Fibroblast of upper back skin (primary cell): ENCODE results near the gene WDR70.

Experiments used
- DNase-seq: peaks from one replicate; pipeline ENCODE4 v3.0.0-alpha.2; 2013

The WDR70 gene

GRCh38 chr5:37694867-37695266 lies 315.7 kb downstream of the WDR70 start:
- DNase-seq: no peak

DNA sequence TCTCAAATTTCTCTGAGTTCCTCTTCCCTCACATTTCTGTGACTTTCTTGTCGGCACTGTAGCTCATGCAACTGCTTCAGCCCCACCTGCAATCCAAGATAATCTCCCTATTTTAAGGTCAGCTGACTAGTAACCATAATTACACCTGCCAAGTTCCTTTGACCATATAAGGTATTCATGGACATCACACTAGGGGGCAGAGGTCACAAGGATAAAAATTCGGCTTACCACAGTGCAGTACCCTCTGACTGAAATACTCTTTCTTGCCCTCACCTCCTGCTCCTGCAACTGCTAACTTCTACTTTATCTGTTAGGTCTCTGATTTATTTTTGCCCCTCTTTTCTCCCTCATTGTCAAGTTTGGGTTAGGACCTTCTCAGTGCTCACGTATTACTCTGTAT lies 316.5 kb downstream of the WDR70 start:
- no peak for DNase-seq

DNA sequence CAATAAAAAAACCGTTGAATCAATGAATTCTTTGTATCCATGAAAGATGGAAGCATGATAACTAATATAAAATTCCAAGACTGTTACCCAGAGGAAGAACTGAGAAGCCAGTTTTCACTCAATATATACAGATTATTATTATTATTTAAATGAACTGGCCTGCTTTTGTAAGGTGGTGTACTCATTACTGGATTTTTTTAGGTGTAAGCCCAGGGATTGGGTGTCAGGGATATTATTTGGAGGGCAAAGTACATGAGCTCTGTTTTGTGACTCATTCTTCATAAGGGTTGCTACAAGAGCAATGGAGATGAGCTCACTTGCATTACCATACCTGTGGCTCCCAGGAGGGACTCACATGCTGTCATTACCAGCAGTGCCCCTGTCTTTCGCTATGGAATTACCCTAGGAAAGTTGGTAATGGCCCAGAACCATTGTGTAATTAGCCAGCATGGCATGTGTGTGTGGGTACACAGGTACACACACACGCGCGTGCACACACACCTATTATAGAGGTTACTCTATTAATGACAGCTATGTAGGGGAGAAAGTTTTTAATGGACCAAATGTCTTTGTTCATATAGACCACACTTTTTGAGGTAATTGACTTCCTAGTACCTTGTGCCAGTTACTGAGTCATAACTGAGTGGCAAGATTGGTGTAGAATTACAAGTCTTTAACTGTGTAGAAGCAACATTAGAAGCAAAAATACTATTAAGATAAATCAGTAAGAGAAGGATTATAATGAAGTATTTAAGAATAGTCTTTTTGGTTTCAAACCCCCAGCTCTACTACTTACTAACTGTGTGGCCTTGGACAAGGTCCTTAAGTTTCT lies 317.3 kb downstream of the WDR70 start:
- DNase-seq: peak; percentile 35

DNA sequence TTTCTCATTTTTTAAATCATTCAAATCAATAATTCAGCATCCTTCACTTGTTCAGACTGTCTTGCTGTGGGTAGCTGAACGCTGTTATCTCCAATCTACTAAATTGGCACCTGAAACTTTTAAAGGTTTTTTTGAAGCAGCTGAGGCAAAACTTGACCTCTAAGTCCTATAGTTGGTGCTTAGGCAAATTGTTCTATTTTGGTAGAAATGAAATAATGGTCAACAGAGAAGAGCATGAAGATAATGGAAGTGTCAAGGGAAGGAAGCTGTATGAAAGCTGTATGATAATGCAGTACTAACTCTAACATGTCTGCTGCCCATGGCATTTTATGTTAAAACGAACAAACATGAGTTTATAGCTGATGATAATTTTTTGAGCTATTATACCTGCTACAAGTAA lies 322.8 kb downstream of the WDR70 start:
- no peak for DNase-seq

DNA sequence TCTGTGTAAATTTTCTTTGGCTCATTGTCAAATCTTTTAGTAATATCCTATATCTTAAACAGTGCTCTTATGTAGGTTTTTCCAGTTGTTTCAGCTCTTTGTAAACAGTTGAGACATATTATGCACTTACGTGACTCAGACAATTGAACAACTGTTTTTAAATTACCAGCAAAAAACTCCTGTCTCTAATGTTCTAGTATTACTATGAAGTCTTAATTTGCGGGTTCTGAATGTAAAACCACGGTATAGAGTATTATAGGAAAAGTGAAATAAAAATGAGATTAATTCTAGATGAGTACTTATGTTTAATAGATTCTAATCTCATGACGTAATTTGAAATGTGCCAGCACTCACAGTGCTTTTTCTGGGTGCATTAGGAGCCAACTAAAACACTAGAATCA lies 324.7 kb downstream of the WDR70 start:
- DNase-seq: no peak

DNA sequence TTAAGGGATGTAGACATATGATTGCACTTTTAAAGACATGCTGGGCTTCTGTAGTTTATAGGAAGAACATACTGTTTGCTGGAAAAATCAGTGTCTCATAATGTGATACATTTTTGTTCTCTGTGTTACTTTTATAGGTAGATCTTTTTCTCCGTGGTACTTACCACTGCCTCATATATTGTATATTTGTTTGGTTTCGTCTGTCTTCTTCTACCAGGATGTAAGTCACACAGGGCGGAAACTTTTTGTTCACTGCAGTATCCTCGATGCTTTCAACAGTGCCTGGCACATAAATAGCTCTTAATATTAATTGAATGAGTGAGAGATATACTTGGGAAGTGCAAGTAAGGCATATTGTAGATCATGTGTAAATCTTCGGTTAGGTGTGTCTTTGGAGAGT lies 325.3 kb downstream of the WDR70 start:
- no peak for DNase-seq

GRCh38 chr5:37709020-37709419 lies 329.9 kb downstream of the WDR70 start:
- no peak for DNase-seq

GRCh38 chr5:37710965-37711364 lies 331.8 kb downstream of the WDR70 start:
- DNase-seq: no peak

DNA sequence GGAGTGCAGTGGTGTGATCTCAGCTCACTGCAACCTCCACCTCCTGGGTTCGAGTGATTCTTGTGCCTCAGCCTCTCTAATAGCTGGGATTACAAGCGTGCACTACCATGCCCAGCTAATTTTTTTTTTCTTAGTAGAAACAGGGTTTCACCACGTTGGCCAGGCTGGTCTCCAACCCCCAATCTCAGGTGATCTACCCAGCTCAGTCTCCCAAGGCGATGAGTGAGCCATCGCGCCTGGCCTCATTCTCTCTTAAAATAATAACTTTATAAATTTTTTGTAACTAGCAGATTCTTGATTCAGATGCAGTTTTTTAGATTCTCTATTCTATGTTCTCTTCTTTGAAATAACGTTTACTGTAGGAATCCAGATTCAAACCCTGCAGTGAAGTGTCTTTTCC lies 333.6 kb downstream of the WDR70 start:
- DNase-seq: no peak

GRCh38 chr5:37714756-37715155 lies 335.6 kb downstream of the WDR70 start:
- DNase-seq: peak; percentile 51

GRCh38 chr5:37715361-37715760 lies 336.2 kb downstream of the WDR70 start:
- DNase-seq: no peak

DNA sequence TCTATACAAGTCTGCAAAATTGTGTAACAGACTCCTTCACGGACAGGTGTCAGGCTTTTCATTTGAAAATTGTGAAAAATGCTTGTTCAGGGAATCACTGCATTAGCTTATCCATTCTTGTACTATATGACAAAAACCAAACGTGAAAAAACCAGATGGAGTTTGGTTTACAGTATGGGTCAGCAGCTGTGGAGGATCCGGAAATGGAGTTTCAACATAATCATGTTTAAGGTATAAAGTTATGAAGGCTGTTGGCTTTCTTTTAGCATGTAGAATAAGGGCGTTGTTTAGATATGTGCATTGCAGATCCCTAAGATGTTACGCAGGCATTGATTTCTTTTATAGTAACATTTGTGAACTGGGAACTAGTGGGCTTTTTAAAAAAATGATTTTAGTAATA lies 336.9 kb downstream of the WDR70 start:
- DNase-seq: no peak

GRCh38 chr5:37716405-37716804 lies 337.3 kb downstream of the WDR70 start:
- no peak for DNase-seq

DNA sequence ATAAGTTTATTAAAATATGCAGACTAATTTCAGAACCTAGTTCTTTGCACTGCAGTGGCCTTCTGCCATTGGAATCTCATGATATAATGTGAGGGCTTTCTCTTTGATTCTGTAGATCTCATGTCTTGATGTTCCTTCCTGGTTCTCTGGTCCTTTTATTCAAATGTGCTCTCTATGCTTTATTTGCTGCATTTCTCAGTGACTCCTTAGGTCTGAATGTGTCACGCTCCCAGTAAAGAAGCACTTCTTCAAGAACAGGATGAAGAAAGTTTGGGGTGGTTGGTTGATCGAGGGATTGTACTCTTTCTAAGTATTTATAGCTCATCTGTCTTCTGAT lies 338.1 kb downstream of the WDR70 start:
- no peak for DNase-seq

DNA sequence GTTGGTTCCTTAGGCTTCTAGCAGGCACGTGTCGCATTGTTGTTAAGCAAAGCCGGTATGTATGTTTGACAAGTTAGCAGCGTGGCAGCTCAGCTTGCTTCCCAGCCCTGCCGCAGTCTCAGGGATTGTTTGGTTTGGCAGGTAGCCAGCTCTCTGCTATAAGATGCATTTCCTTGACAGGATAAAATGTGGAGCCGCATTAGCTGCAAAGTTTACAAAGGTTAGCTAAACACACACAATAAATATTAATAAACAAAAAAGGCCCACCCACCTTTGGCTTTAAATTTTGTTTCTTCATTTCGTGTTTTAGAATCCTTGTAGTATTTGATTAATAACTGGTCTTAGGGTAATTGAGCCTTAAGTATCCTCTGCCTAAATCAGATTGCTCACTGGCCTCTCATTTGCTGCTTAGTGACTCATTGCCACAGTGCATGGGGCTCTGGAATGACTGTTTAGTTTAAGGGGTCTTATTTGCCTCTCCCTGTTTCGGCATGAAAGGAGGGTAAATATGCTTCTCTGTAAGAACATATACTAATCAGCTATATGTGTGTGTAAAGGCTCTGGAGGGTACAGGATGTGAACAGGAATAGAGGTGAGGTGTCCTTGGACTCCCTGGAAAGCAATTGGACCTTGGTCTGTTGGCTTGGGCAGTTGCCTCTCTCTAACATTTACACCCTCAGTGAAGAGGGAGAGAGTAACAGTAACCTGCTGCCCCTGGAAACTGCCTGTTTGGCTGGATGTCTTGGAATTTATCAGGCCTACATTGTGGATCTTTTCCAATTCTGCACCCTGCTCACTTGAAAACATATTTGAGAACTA lies 338.7 kb downstream of the WDR70 start:
- DNase-seq: peak; percentile 88

- peak; percentile 45 for DNase-seq
These were observed 341.4 kb downstream of the WDR70 start for GRCh38 chr5:37720550-37720952.

DNA sequence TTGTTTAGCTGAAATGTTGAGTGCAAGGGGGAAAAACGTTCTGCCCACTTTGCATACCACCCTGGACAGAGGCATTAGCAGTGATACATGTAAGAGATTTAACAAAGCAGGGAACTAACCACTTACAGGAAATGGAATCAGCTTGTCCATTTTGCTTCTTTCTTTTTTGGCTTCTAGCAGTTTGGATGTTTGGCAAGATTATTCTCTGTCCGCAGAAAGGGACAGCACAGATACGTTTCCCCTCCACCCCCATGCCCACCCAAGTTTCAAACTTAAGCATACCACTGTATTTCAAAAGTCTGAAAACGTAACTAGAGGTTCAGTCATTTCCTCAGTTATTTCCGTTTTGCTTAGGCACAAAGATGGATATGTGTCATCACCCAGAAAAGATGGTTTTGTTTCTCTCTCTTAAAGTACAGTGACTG lies 342.3 kb downstream of the WDR70 start:
- DNase-seq: peak; percentile 93

DNA sequence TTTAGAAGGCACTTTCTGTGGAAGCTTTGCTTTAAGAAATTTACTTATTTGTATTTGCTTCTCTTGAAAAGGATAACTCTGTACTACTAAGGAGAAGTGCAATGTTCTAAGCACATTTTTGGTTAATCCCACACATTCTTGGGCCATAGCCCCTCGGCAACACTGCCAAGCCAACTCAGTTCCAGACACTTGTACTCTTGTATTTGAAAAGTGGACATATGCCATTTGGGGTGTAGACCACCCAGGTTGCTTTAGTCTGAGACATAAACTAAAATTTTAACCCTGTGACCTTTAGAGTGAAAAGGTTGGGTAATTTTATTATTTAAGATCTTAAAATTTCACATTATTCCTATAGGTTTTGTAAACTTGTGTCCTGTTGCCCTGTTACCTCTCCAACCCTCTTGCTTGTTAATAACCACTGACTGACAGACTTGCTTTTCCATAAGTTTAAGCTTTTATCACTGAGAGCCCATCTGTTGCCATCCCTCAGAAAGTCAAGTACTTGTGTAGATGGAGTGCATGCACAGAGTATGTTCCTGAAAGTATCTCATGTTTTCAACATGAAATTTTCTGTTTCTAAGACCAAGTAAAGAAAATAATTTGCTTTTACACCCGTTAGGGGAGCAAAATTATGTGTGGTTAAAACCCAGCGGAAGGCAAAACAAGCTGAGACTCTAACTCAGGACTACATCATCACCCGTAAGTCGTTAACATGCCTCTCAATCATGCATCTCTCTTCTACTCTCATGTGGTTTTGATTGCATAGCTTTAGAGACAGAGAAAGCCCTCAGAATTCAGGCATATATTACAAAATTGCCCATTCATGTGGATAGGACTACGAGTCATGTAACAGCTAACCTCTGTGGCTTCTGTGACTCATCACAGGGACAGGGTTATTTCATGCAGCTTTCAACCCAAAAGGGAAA lies 343.4 kb downstream of the WDR70 start:
- peak; percentile 99 for DNase-seq

DNA sequence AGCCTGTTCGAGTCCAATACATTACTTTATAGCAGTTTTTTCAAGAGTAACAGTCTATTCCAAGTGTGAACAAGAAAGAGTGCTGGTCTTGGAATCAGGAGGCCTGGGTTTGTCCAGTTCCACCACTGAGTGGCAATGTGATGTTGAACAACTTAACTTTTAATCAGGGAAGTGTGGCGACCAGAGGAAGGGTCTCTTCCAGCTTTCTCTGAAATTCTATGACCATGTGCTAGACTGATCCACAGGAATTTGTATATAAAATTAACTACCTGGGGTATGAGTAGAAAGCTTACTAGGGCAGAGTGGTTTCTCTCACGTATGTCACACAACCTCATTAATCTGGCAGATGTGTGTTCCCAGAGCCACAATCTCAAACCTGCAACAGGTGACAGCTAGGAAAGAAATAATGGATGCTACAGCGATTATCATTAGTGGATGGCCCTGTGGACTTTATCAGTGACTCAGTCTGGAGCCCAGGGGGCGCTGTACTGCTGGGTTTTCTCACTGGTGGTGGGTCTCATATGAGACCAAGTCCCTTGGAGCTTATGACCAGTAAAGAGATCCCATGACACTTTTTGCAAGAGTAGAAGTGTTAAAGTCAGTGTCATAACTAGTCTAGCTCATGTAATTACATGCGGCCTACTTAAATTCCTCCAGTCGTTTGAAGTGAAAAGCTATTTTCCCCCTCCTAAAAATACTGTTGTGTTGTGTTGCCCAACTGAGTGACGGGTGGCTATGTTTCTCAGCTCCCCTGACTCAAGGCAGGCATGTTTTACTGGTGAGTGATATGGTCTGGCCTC lies 344.2 kb downstream of the WDR70 start:
- DNase-seq: peak; percentile 66

DNA sequence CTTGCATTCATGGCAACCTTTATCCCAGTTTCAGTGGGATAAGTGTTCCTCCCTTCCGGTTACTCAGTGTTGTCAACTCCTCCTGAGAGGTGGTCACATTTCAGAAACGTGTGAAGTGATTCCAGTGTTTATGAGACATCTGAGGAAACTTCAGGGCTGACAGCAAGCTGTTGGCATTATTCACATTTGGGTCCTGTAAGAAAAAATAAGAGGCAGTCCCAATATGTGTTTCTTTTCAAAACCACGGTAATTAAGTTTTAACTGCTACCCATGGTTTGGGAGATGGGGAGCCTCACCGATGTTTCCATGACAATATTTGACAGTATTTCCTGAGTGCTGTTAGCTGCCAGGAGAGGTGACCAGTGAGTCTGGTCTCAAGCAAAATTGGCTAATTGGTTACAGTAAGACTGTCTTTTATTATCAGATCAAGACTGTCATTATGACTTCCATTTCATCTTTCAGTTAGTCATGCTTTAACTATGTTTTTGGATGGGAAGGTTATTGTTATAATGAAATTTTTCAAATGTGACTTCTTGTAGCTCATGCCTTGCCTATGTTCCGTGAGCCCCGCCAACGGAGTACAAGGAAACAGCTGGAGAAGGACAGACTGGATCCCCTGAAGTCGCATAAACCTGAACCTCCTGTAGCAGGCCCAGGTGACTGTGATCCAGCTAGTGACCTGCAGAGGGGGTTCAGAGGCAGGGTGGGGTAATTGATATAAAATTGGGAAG lies 345.4 kb downstream of the WDR70 start:
- DNase-seq: peak; percentile 67

GRCh38 chr5:37725185-37725584 lies 346.1 kb downstream of the WDR70 start:
- DNase-seq: no peak

GRCh38 chr5:37727238-37727637 lies 348.1 kb downstream of the WDR70 start:
- DNase-seq: no peak
